GM10248 (cell line): ENCODE data around the gene ZBTB17.
"Not testable (repeated sequence)": the region's sequence is repeated elsewhere in the genome, so short reads cannot be mapped to it uniquely, and the experiment has no call there.

Experiments used
- CTCF ChIA-PET: fragments of 300-600 bp; sonication (Branson Sonifier 250); formaldehyde crosslinking; extraction: SDS; loops from one replicate; lab custom pipeline; 2021; ENCODE audit warnings: antibody characterized with exemption; lab: Yijun Ruan, JAX
- POLR2A ChIA-PET: fragments of 350-650 bp; sonication (Branson Sonifier 250); formaldehyde crosslinking; extraction: SDS; loops from one replicate; lab custom pipeline; 2020; ENCODE audit warnings: antibody characterized with exemption; lab: Yijun Ruan, JAX
- DNase-seq: peaks from one replicate; pipeline ENCODE4 v3.0.0; 2012; ENCODE audit errors: extremely low spot score
- CTCF ChIP-seq: IDR thresholded peaks from 2 replicates; pipeline ENCODE4 v1.5.1; 2012; ENCODE audit warnings: mild to moderate bottlenecking, low read depth; ENCODE audit errors: extremely low read depth, missing control alignments, control extremely low read depth

ZBTB17 gene

GRCh38 chr1:15991427-15992186 is 15.7 kb upstream of the ZBTB17 start:
- no peak for TF ChIP-seq CTCF
- ChIA-PET CTCF (no interaction called here), POLR2A (no interaction called here)
- no peak for DNase-seq

GRCh38 chr1:15989776-15990175 is 13.9 kb upstream of the ZBTB17 start:
- ChIA-PET CTCF (no interaction called here), POLR2A (no interaction called here)
- TF ChIP-seq CTCF = no peak
- no peak for DNase-seq

GRCh38 chr1:15988856-15989736 is 13.2 kb upstream of the ZBTB17 start:
- CTCF ChIA-PET = interaction anchor here (1.1 to 2.2 kb wide), 2 partner anchors 19 to 174 kb away, joined by 3 to 8 read pairs; no protein-coding TSS in a partner anchor
- POLR2A ChIA-PET = no interaction called here
- TF ChIP-seq CTCF = no peak
- no peak for DNase-seq

- POLR2A ChIA-PET = no interaction called here
- CTCF ChIA-PET = interaction anchor here (1.2 to 1.7 kb wide), 2 partner anchors 9 to 24 kb away, joined by 5 read pairs; no protein-coding TSS in a partner anchor
- no peak for DNase-seq
- TF ChIP-seq CTCF = no peak
These were observed 9.9 kb upstream of the ZBTB17 start for GRCh38 chr1:15985611-15986297.

- TF ChIP-seq CTCF = no peak
- ChIA-PET POLR2A (no interaction called here), CTCF (interaction anchor here (1.0 kb wide), 1 partner anchor 11 kb away, joined by 4 read pairs; no protein-coding TSS in a partner anchor)
- DNase-seq = no peak
These were observed 7.4 kb upstream of the ZBTB17 start for GRCh38 chr1:15983275-15983674.

GRCh38 chr1:15981679-15982078 is 5.8 kb upstream of the ZBTB17 start:
- DNase-seq = no peak
- CTCF ChIA-PET = no interaction called here
- TF ChIP-seq CTCF = no peak
- POLR2A ChIA-PET = no interaction called here

GRCh38 chr1:15977947-15978346 is 2.0 kb upstream of the ZBTB17 start:
- DNase-seq, POLR2A ChIA-PET: not testable (repeated sequence)
- CTCF ChIA-PET = interaction anchor here (1.1 kb wide), 1 partner anchor 187 kb away, joined by 3 read pairs; no protein-coding TSS in a partner anchor
